NCI-H2196 treated with DMSO at 0.1 percent for 48 hours (cell line): ENCODE data around the gene SCN4A.
"Not testable (repeated sequence)": the region's sequence is repeated elsewhere in the genome, so short reads cannot be mapped to it uniquely, and the experiment has no call there.

Source experiments
- DNase-seq: peaks from one replicate; lab custom pipeline; 2025; ENCODE audit not compliant: unreplicated experiment; lab: John Stamatoyannopoulos, UW

SCN4A gene

GRCh38 chr17:63986821-63987220 lies 14.1 kb upstream of the SCN4A start:
- DNase-seq, result no peak

GRCh38 chr17:63985387-63986140 lies 12.8 kb upstream of the SCN4A start:
- DNase-seq, result no peak

- DNase-seq, result no peak
These were observed 12.1 kb upstream of the SCN4A start for GRCh38 chr17:63984651-63985386.

GRCh38 chr17:63984236-63984635 lies 11.5 kb upstream of the SCN4A start:
- DNase-seq, result no peak

- DNase-seq, result no peak
These were observed 10.6 kb upstream of the SCN4A start for GRCh38 chr17:63983320-63983719.

- DNase-seq, result not testable (repeated sequence)
These were observed 9.9 kb upstream of the SCN4A start for GRCh38 chr17:63982641-63983040.

GRCh38 chr17:63978272-63979200 lies 5.8 kb upstream of the SCN4A start:
- no peak for DNase-seq

- DNase-seq, result no peak
These were observed 4.0 kb upstream of the SCN4A start for GRCh38 chr17:63976702-63977101.

GRCh38 chr17:63975541-63976092 lies 2.9 kb upstream of the SCN4A start:
- no peak for DNase-seq

- DNase-seq, result no peak
These were observed 2.0 kb upstream of the SCN4A start for GRCh38 chr17:63974594-63975192.

- DNase-seq, result peak; percentile 66
These were observed 1.3 kb upstream of the SCN4A start for GRCh38 chr17:63973930-63974593.

- no peak for DNase-seq
These were observed 529 bp upstream of the SCN4A start for GRCh38 chr17:63973247-63973646.

GRCh38 chr17:63969278-63969677 lies 3.4 kb downstream of the SCN4A start:
- DNase-seq, result no peak

GRCh38 chr17:63967953-63968352 lies 4.8 kb downstream of the SCN4A start:
- no peak for DNase-seq

GRCh38 chr17:63966646-63967264 lies 6.0 kb downstream of the SCN4A start:
- DNase-seq, result no peak

GRCh38 chr17:63963123-63963522 lies 9.6 kb downstream of the SCN4A start:
- no peak for DNase-seq

GRCh38 chr17:63962298-63962744 lies 10.4 kb downstream of the SCN4A start:
- DNase-seq, result no peak

- no peak for DNase-seq
These were observed 11.1 kb downstream of the SCN4A start for GRCh38 chr17:63961355-63962212.

- no peak for DNase-seq
These were observed 12.3 kb downstream of the SCN4A start for GRCh38 chr17:63960430-63960829.
